Sigmoid colon (tissue), 4 donors: Measurements from ENCODE around the gene KCNQ4.

Experiments used
- CTCF ChIP-seq, 4 experiments: fragments of 450-650 bp in 3 of 4; fragments of 200-600 bp in 1 of 4; IDR thresholded peaks; one replicate each; pipeline ENCODE4 v1.5.1; 2016 to 2019; ENCODE audit warnings: antibody characterized with exemption in 4 of 4, mild to moderate bottlenecking in 3 of 4, moderate library complexity in 2 of 4
- POLR2A ChIP-seq, 2 donors: fragments of 450-650 bp; IDR thresholded peaks; one replicate each; pipeline ENCODE4 v1.6.1; 2016; ENCODE audit warnings: antibody characterized with exemption in 2 of 2, mild to moderate bottlenecking in 2 of 2, moderate library complexity in 2 of 2
- POLR2AphosphoS5 ChIP-seq, 4 donors: sonication (generic); formaldehyde crosslinking; IDR thresholded peaks; one replicate each; pipeline ENCODE4 v1.6.1; 2017; ENCODE audit warnings: antibody characterized with exemption in 4 of 4

GRCh38 chr1:40766560-40766959, 17.0 kb upstream of the KCNQ4 start:
- no peak for TF ChIP-seq CTCF (IDR thresholded peaks at IDR 0.05)
- no peak for TF ChIP-seq POLR2A (IDR thresholded peaks at IDR 0.05)
- TF ChIP-seq POLR2AphosphoS5 (IDR thresholded peaks at IDR 0.05) = no peak
